K562 (cell line): ENCODE data around the gene SERAC1. TPM values are rescaled to one million over a fixed set of nuclear protein-coding genes. Genes with fewer than 3 reads are reported as not detected.
A peak's percentile ranks its signal among the peaks of the same experiment; 100 is the strongest.
"Not testable (repeated sequence)": the region's sequence is repeated elsewhere in the genome, so short reads cannot be mapped to it uniquely, and the experiment has no call there.

Source experiments
- ATAC-seq: fragments of 200-7000 bp; cut with Tn5 transposase; 3 replicates; pipeline ENCODE4 v1.9.1; 2020; ENCODE audit warnings: moderate library complexity
- BruUV-seq: library from RNA; stranded (reverse); fragments of 400-500 nt; replicated peaks from 2 replicates; lab custom pipeline; 2021; lab: Mats Ljungman, UMichigan
- CTCF ChIA-PET: fragments of 300-600 bp; formaldehyde crosslinking; extraction: SDS; loops from one replicate; lab custom pipeline; 2021; ENCODE audit warnings: low intra/inter-chr PET ratio; lab: Yijun Ruan, JAX
- POLR2A ChIA-PET: fragments of 300-600, 350-650 bp; sonication (Branson Sonifier 250); formaldehyde crosslinking; extraction: SDS; loops from one replicate; lab custom pipeline; 2021; ENCODE audit warnings: antibody characterized with exemption, inconsistent platforms; lab: Yijun Ruan, JAX
- DNase-seq, 4 experiments: peaks; one replicate each; pipeline versions ENCODE4 v3.0.0 to v3.0.0-alpha.2; 2011 to 2018; ENCODE audit warnings: low spot score in 3 of 4, mixed read lengths in 3 of 4; ENCODE audit errors: extremely low read depth in 1 of 4
- FAIRE-seq: peaks from 2 replicates; lab custom pipeline; 2011; peaks lifted over from hg19 to GRCh38; lab: Jason Lieb, UNC
- H2AFZ ChIP-seq: 2 replicates; pipeline ENCODE4 v1.6.0; 2011; ENCODE audit warnings: low read depth, low read length, control low read depth, inconsistent platforms
- H3K27ac ChIP-seq: fragments of 200-600 bp; 3 replicates; pipeline ENCODE4 v1.8.0; 2011; ENCODE audit warnings: low read depth, mild to moderate bottlenecking, control low read depth, inconsistent platforms, low read length, moderate library complexity, mixed read lengths; ENCODE audit errors: extremely low read depth
- H3K27me3 ChIP-seq, 2 experiments: fragments of 300-600 bp in 1 of 2; 2 replicates in 1 of 2; 3 replicates in 1 of 2; pipeline versions ENCODE4 v1.6.0 to v1.8.0; 2011; ENCODE audit warnings: inconsistent platforms in 2 of 2, low read length in 2 of 2, mild to moderate bottlenecking in 1 of 2, mixed read lengths in 1 of 2, moderate library complexity in 1 of 2; ENCODE audit not compliant: control insufficient read depth in 2 of 2, insufficient read depth in 2 of 2
- H3K36me3 ChIP-seq: fragments of 300-600 bp; 3 replicates; pipeline ENCODE4 v1.8.0; 2011; ENCODE audit warnings: mild to moderate bottlenecking, low read length, inconsistent platforms; ENCODE audit not compliant: control insufficient read depth, insufficient read depth
- H3K4me1 ChIP-seq, 2 experiments: fragments of 200-600 bp in 1 of 2; replicated peaks in 1 of 2; 2 replicates in 1 of 2; 3 replicates in 1 of 2; pipeline versions ENCODE4 v1.5.1 to v1.8.0; 2011; ENCODE audit warnings: inconsistent platforms in 2 of 2, low read length in 2 of 2, mild to moderate bottlenecking in 1 of 2, mixed read lengths in 1 of 2, moderate library complexity in 1 of 2; ENCODE audit not compliant: control insufficient read depth in 2 of 2, insufficient read depth in 2 of 2
- H3K4me2 ChIP-seq: 2 replicates; pipeline ENCODE4 v1.6.1; 2011; ENCODE audit warnings: low read length, control low read depth, inconsistent platforms, mixed read lengths; ENCODE audit not compliant: insufficient read depth
- H3K4me3 ChIP-seq: fragments of 200-600 bp; sonication (generic), shearing (Covaris generic); 2 replicates; pipeline ENCODE4 v1.5.1; 2016; ENCODE audit warnings: control low read depth, inconsistent platforms
- H3K79me2 ChIP-seq: fragments of 200-600 bp; 3 replicates; pipeline ENCODE4 v1.8.0; 2011; ENCODE audit warnings: low read length, inconsistent platforms; ENCODE audit not compliant: control insufficient read depth, insufficient read depth
- H3K9ac ChIP-seq, 2 experiments: 2 replicates each; pipeline versions ENCODE4 v1.6.0 to v1.6.1; 2011; ENCODE audit warnings: low read depth in 2 of 2, low read length in 2 of 2, control low read depth in 1 of 2, inconsistent platforms in 1 of 2, mild to moderate bottlenecking in 1 of 2, mixed read lengths in 1 of 2; ENCODE audit not compliant: insufficient read depth in 1 of 2
- H3K9me1 ChIP-seq: one replicate; pipeline ENCODE4 v1.6.0; 2011; ENCODE audit warnings: inconsistent platforms, mild to moderate bottlenecking, low read length, moderate library complexity; ENCODE audit not compliant: control insufficient read depth, insufficient read depth
- H3K9me3 ChIP-seq: replicated peaks from 2 replicates; pipeline ENCODE4 v1.5.1; 2011; ENCODE audit warnings: low read depth, low read length, inconsistent platforms; ENCODE audit not compliant: control insufficient read depth, insufficient read depth
- H4K20me1 ChIP-seq: replicated peaks from 2 replicates; pipeline ENCODE4 v1.6.1; 2011; ENCODE audit warnings: low read length, inconsistent platforms, mixed read lengths; ENCODE audit not compliant: control insufficient read depth, insufficient read depth
- CREM ChIP-seq: IDR thresholded peaks from 2 replicates; pipeline ENCODE4 v1.6.1; 2014; ENCODE audit warnings: antibody characterized with exemption, low read depth
- EGR1 ChIP-seq: fragments of 450-650 bp; conservative IDR thresholded peaks from 2 replicates; pipeline ENCODE4 v1.6.1; 2017; ENCODE audit warnings: mild to moderate bottlenecking
- FOXA3 ChIP-seq, 2 experiments: fragments of 450-650 bp in 1 of 2; sonication (generic) in 1 of 2; formaldehyde crosslinking; IDR thresholded peaks in 1 of 2; conservative IDR thresholded peaks in 1 of 2; 2 replicates each; pipeline versions ENCODE4 v1.4.0 to v1.8.0; 2020 to 2022; ENCODE audit warnings: mild to moderate bottlenecking in 2 of 2, missing genetic modification reagents in 1 of 2
- FOXK2 ChIP-seq, 2 experiments: fragments of 450-650 bp; IDR thresholded peaks in 1 of 2; conservative IDR thresholded peaks in 1 of 2; 2 replicates each; pipeline ENCODE4 v1.6.1; 2016; ENCODE audit warnings: low read depth in 2 of 2, mild to moderate bottlenecking in 1 of 2
- KDM1A ChIP-seq, 2 experiments: fragments of 450-650 bp; IDR thresholded peaks; 2 replicates each; pipeline ENCODE4 v1.6.1; 2016; ENCODE audit warnings: mild to moderate bottlenecking in 2 of 2
- MEIS2 ChIP-seq: fragments of 450-650 bp; IDR thresholded peaks from 2 replicates; pipeline ENCODE4 v1.6.1; 2014; ENCODE audit warnings: mild to moderate bottlenecking; ENCODE audit not compliant: partially characterized antibody
- TAL1 ChIP-seq: fragments of 450-650 bp; IDR thresholded peaks from 2 replicates; pipeline ENCODE4 v1.6.1; 2016; ENCODE audit warnings: mild to moderate bottlenecking
- YY1 ChIP-seq, 3 experiments: IDR thresholded peaks; 2 replicates each; pipeline ENCODE4 v1.6.1; 2011; ENCODE audit warnings: low read length in 2 of 3, mild to moderate bottlenecking in 2 of 3, moderate library complexity in 2 of 3, borderline replicate concordance in 1 of 3, control low read depth in 1 of 3, low read depth in 1 of 3; ENCODE audit not compliant: insufficient read depth in 3 of 3, insufficient replicate concordance in 2 of 3, control insufficient read depth in 1 of 3, insufficient read length in 1 of 3; ENCODE audit errors: extremely low read depth in 1 of 3
- WGBS: fragments of 100-300 bp; shearing (Covaris generic); methylation state at CpG from one replicate; pipeline ENCODE4 v1.1.6; 2016; ENCODE audit warnings: low coverage, mixed read lengths; ENCODE audit not compliant: insufficient coverage; ENCODE audit errors: missing lambda C conversion rate; 5-methylcytosine and 5-hydroxymethylcytosine counted together
- in situ Hi-C: fragments of 300-500 bp; cut with MboI; formaldehyde crosslinking; loops from 4 replicates; pipeline ENCODE4 v1.15.0; 2018; ENCODE audit warnings: inconsistent platforms, mixed read lengths
- intact Hi-C: fragments of 100-400 bp; cut with micrococcal nuclease; formaldehyde crosslinking; loops from 2 replicates; pipeline ENCODE4 v1.14.2; 2022
- polyA plus RNA-seq, 8 experiments: library from polyadenylated mRNA; depleted of rRNA in 4 of 8; stranded (reverse) in 5 of 8; unstranded in 3 of 8; fragments of >200 nt; fragmentation: Nextera tagmentation in 2 of 8; fragmentation: Illumina TruSeq in 1 of 8; extraction: Ambion mirVana in 2 of 8; extraction: Trizol in 1 of 8; gene quantifications; 2 replicates each; pipeline versions ENCODE4 v1.2.1 to v1.2.3, GENCODE V29; 2011 to 2014; ENCODE audit warnings: inconsistent platforms in 1 of 8, missing spikeins in 1 of 8
- total RNA-seq, 7 experiments: library from RNA; depleted of rRNA in 6 of 7; stranded (reverse); fragments of >200 nt in 6 of 7; fragmentation: Illumina TruSeq in 2 of 7; extraction: Trizol in 2 of 7; gene quantifications; 2 replicates each; pipeline versions ENCODE4 v1.2.1 to v1.2.3, GENCODE V29; 2011 to 2021; ENCODE audit warnings: low replicate concordance in 1 of 7
- TF ChIP-seq, protein P1 (sequence below): fragments of 250-450 bp; sonication (Bioruptor Pico); IDR thresholded peaks from 2 replicates; pipeline ENCODE4 v1.9.0; 2021; ENCODE audit warnings: mild to moderate bottlenecking

The SERAC1 gene
- total and polyA plus RNA-seq, 9 of the 15 experiments (the other 6 are each of a cell fraction or from before 2014, with no cell fraction given), result 1.8 to 6.2 (median 2.8) TPM

- no peaks in the 10 kb centered on the region for H4K20me1 ChIP-seq
- DNase-seq (no peak), ATAC-seq (no peak), FAIRE-seq (no peak)
- TF ChIP-seq, protein P1, sequence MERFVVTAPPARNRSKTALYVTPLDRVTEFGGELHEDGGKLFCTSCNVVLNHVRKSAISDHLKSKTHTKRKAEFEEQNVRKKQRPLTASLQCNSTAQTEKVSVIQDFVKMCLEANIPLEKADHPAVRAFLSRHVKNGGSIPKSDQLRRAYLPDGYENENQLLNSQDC (CRISPR knock-in tag), result no peak
- TF ChIP-seq MEIS2 (peak; percentile 37), TAL1 (no peak)
- BruUV-seq, result no TSS peak
- H3K9me3 ChIP-seq, result no peaks in the 10 kb centered on the region
- H3K4me1 ChIP-seq, result peaks cover 0 to 4% of the 10 kb centered on the region in 2 experiments; a peak in 3 of 5 replicates
- H3K36me3 ChIP-seq, result no peaks in the 10 kb centered on the region
- H3K79me2 ChIP-seq, result no peaks in the 10 kb centered on the region
- no peaks in the 10 kb centered on the region for H3K27me3 ChIP-seq
- intact Hi-C loops, result no loop called here
- no peak overlapping the region for H3K4me2 ChIP-seq
- H3K9me1 ChIP-seq, result no peaks in the 10 kb centered on the region
- in situ Hi-C loops, result no loop called here
- ChIA-PET POLR2A (no interaction called here), CTCF (interaction anchor here (0.7 kb wide), 1 partner anchor 36 kb away, joined by 3 read pairs; no protein-coding TSS in a partner anchor)
- no peak overlapping the region for H3K27ac ChIP-seq
- H3K9ac ChIP-seq, result no peak overlapping the region
- H3K4me3 ChIP-seq, result no peak overlapping the region
- H2AFZ ChIP-seq, result no peak overlapping the region
These were observed 16.5 kb upstream of the SERAC1 start for GRCh38 chr6:158184608-158185007.

GRCh38 chr6:158183174-158183972, 15.3 kb upstream of the SERAC1 start:
- peak in 1 of 4 experiments; percentile 59 for DNase-seq
- H3K4me2 ChIP-seq, result peak overlapping the region; percentile 27; the same call in 1 of the 2 replicates
- intact Hi-C loops, result loop anchor here (1.0 kb wide), 1 partner anchor 14 kb away; no protein-coding TSS in a partner anchor
- H2AFZ ChIP-seq, result peak overlapping the region; percentile 4; the same call in 1 of the 2 replicates
- 48% methylated on average over 16 of the region's 16 CpGs for WGBS
- H3K79me2 ChIP-seq, CTCF ChIA-PET, H4K20me1 ChIP-seq, H3K4me1 ChIP-seq, H3K9me1 ChIP-seq: not testable (repeated sequence)
- TF ChIP-seq FOXK2 (conservative IDR thresholded peaks at IDR 0.05 in 1 of 2, IDR thresholded peaks at IDR 0.05 in 1 of 2; ENCODE audit: low read depth in 2 of 2) (peak; percentile 74 to 84; a peak in 3 of 4 replicates), EGR1 (peak; percentile 79), YY1 (IDR thresholded peaks at IDR 0.05; ENCODE audit: borderline replicate concordance in 1 of 3, control insufficient read depth in 1 of 3, extremely low read depth in 1 of 3, insufficient read depth in 3 of 3, insufficient read length in 1 of 3, insufficient replicate concordance in 2 of 3, low read depth in 1 of 3, low read length in 2 of 3) (peak in 2 of 3 experiments; percentile 71 to 89), CREM (0 out of 2 replicates have a peak, but pooled peaks have one; percentile 15), FOXA3 (CRISPR knock-in tag; conservative IDR thresholded peaks at IDR 0.05 in 1 of 2, IDR thresholded peaks at IDR 0.05 in 1 of 2) (peak; percentile 78 to 79), KDM1A (IDR thresholded peaks at IDR 0.05) (peak; percentile 10 to 49; a peak in 2 of 4 replicates)
- TF ChIP-seq, all 486 proteins: peak for 6; not testable (repeated sequence) for 480
- H3K9me3 ChIP-seq, BruUV-seq, H3K4me3 ChIP-seq, H3K27ac ChIP-seq, FAIRE-seq, H3K36me3 ChIP-seq, H3K27me3 ChIP-seq, in situ Hi-C loops: not testable (repeated sequence)
- peak; percentile 74 for ATAC-seq
- H3K9ac ChIP-seq, result peak overlapping the region in 1 of 2 experiments; percentile 79; a peak in 2 of 4 replicates
- POLR2A ChIA-PET, result interaction anchor here (0.6 to 1.4 kb wide), 2 partner anchors 16 to 296 kb away, joined by 3 read pairs; no protein-coding TSS in a partner anchor
